GM19035 (cell line): ENCODE measurements around the gene HOXA4.

Experiments used
- ATAC-seq: cut with Tn5 transposase; IDR thresholded peaks from one replicate; pipeline ENCODE4 v1.9.1; 2021; ENCODE audit not compliant: unreplicated experiment

HOXA4 gene

DNA sequence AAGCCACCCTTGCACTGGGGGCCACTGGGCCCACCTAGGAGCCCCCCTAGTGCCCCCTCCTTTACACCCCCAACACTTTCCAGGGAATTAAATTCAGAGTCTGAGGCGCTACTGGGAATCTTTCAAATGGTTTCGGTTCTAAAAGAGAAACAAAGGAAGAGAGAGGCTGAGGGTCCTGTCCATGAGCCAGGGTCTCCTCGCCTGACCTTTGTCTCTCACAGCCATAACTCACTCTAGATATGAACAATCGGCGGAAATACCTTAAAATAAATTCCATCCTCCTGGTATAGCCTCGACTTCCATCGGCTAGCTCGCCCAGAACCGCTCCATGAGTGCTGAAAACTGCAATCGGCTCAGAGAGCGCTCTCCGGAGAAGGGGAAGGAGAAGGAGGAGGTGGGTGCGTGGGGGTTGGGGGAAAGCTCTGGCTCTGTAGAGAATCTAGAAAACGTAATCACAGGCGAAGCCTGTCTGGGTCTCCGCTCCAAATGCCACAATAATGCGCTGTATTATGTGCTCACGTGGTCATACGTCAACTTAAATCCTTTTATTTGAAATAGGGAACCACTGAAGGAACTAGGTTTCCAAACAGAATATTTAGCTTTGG, 12.6 kb downstream of the HOXA4 start:
- ATAC-seq = no peak

DNA sequence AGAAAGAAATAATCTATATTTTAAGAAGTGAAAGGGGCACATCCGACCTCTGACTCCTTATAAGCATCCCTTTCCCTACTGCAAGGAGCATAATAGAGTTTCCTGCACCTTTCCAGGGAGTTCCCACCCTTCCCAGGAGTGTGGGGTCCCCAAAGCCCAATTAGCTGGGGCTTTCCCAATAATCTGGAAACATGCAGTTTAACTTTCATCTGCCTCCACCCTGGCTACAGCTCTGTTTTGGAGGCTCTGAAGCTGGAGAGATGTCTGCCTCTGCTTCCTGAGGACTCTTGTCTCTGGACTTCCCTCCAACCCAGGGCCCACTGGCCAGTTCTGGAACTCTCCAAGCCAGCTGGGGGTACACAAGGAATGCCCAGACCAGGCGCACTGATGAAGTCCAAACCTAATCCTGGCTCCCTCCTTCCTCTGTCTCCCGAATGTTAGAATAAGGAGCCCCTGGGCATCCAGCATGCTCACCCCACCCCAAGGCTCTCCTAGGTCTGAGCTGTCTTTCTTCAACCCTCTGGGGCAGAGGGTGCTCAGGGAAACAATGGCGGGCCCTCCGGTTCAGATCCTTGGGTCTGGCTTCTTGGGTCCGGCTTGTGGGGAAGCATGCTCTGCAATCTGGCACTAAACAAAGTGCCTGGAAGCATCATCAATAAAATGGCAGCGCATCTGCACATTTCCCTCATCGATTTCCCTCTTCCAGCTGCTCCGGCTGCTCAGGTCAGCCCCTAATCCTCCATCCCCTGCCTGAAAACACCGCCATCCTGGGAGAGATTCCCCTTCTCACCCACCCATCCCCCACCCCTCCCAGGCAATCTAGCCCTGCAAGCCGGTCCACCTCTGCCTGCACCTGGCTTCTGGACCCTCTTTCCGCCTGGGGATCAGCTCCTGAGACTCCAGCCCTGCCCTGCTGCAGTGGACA, 13.3 kb downstream of the HOXA4 start:
- ATAC-seq = no peak

DNA sequence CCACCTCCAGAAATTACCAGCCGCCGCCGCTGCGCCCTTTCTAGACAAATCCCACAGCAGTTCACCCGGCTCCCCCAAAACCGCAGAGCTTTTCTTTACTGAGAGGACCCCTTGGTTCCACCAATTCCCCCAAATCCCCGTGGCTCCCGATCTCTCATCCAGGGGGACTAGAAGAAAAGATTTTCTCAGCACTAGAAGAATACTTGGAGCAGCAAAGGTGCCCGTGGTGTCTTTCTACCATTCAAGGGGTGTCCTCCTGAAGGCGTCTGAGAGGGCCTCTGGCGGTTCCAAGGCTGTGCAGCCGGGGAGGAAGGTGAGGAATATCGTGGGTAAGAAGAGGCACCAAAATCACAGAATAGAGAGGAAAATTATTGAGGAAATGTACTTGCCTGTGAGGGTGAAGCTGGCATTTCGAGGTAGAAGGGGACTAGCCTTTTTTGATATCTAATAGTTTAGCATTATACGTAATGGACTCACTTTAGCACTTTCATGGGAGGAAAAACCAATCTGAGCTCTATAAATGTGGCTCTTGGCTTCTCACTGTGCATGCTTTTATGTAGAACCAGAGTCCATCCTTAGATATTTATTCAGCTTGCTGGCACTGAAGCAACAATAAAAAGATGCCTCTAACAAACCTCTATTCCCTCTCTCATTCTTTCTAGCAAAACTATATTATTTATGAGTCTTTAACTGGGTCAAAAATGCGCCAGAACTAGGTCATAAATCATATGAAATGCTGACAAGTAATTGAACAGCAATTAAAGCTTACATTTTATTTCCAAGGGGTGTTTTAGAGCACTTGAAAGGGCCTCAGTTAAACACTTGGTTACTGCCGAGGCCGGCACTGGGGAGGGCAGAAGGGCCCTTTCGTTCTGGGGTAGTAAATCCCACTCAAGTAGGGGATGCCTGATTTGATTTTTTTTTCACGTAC, 14.3 kb downstream of the HOXA4 start:
- no peak for ATAC-seq

DNA sequence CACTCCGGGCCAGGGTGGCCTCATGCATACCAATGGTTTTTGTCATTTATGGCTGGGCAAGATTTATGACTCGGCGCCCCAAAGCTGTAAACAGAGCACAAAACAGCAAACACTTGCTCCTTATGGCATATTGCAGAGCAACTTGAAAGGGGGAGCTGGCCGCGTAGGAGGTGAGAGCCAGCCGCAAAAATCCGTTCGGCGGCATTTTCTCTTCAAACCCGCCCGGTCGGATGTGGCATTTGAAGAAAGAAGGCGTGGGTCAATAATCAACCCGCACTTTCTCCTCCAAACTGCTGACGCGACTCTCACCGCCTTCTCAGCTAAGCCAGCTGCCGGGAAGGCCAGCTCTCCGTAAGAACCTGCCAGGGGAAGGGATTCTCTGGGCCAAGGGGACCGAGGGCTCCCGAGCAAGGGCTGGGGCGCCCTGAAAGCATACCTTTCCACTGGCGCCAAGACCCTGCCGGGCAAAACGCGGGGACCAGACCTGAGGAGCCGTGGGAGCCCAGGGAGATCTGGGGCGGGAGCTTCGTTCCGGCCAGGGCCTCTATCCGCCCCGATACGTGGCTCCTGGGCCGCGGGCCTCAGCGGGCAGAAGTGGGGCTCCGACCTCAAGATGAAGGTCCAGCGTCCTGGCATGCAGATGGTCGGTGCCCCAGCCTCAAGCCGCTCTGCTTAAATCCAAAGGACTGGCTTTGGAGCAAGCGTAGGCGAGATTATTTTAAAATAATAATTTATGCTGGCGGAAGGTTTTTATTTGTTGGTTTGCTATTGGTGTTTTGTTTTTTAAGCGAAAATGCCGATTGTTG, 15.1 kb downstream of the HOXA4 start:
- ATAC-seq = no peak

DNA sequence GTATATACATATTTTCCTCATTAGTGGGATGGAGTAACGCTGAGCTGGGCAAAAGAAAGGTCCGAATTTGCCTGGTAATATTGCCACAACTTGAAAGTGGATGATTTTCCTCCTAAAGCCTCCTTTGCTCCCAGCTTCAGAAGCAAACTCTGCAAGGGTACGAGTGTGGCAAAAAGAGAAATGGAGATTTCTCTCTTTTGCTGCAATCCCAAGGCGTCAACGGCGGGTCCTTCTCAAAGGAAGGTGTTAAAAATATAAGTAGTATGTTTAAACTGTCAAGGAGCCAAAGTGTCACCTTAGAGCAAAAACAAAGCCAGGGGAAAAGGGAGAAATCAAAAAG, 15.7 kb downstream of the HOXA4 start:
- no peak for ATAC-seq

DNA sequence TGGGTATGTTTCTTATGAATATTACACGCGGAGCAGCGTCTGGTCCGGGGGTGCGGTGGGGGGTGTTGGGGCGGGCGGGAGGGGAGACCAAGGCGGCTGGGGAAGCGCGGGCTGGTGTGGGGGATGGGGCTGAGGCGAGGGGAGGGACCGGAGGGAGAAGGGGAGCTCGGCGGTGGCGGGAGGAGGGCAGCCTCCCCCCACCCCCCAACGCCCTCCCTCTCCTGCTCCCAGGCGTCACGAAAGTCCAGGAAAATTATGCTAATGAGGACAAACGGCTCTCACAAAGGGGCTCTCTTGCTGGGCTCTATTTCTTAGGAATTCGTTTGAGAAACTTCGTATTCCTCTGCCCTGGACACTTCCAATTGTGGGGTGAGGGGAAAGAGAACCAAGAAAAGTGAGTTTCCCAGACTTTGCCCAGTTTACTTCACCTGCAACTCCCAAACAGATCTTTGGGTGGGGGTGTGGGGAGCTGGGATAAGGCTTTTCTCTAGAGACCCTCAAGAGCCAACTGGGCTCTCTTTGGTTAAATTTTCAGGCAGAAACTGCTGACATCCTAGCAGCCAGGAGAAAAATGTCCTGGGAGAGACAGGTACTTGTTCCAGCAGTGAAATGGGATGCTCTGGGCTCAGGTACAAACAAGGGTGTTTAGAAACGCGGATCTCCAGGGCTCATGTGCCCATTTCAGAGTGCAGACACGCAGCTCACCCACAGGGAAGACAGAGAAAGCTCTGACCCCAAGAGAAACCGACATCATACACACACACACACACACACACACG, 16.4 kb downstream of the HOXA4 start:
- ATAC-seq = no peak

DNA sequence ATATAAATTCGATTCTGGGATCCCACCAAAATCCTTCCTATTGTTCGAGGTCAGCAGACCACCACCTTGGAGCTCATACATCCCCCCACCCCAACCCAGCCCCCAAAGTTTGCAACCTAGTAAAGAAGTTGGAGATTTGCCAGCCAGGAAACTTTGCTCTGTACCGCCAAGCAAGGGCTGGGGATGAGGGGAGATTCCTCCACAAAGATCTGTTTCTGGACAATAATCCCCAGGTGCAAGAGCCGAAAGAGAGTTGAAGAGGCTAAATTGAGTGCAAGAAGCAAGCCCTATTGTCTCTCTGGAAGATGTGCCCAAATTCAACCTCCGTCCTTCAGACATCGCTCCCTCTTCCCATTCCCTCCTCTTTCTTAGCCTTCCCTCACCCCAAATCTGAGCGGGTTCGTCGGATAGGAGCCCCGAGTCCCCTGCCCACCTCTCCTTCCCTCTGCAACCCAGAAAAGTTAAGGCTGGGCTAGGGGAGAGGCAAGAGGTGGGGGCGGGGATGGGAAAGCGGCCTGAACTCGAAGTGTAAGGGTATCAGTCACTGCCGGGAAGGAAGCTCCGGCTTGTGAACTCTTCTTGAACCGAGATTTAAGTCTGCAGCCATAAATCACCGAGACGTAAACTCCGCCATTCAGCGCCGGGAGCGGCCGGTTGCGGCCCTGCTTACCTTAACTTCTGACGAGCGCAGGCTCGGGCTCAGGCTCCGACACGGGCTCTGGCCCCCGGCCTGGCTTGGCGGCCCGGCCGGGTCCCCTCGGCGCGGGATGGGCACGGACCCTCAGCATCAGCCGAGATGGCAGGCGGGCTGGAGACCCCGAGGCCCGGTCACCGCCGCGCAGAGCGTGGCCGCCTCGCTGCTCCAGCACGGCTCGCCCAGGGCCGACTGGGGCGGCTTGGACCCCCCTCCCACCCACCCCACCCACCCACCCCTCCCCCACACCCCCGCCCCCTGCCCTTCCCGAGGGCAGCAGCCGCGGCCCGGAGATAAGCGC, 17.3 kb downstream of the HOXA4 start:
- ATAC-seq = no peak

DNA sequence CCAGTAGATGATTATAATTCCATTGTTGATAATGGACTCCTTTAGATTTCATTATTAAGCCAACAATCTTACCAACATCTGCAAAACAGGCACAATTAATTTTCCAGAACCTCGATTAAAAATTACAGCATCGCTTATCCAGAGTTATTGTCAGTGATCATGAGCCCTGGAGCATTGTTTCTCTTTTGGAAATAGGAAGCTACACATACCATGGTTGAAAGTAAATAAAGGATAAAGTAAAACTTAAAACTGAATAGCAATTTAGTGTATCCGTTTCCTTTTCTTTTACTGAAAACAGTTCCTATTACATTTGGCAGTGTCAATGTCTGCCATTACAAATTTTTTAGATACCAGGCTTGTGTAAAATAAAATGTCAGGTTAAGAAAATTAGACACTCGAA, 18.2 kb downstream of the HOXA4 start:
- ATAC-seq = no peak

DNA sequence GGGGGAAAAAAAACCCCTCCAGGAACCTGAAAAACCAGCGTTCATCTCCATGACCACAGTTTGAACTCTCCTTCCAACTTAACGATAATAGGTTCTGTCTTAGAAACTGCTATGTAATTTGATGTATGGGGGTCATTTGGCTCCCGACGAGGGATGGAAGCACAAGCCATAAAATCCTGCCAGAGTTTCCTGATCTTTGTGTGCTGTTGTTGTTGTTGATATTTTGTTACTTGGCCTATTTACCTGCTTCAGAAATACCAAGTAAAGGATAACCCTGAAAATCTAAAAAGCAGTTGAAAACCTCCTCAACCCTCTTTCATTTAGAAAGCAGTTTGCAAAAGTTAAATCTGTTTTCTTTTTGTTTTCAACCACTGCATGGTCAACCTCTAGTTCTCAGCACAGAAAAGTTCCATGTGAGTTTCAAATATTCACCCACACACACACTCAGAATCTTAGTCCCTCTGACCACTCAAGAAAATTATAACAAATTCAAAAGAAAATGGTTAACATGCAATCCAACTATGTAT, 18.7 kb downstream of the HOXA4 start:
- no peak for ATAC-seq

DNA sequence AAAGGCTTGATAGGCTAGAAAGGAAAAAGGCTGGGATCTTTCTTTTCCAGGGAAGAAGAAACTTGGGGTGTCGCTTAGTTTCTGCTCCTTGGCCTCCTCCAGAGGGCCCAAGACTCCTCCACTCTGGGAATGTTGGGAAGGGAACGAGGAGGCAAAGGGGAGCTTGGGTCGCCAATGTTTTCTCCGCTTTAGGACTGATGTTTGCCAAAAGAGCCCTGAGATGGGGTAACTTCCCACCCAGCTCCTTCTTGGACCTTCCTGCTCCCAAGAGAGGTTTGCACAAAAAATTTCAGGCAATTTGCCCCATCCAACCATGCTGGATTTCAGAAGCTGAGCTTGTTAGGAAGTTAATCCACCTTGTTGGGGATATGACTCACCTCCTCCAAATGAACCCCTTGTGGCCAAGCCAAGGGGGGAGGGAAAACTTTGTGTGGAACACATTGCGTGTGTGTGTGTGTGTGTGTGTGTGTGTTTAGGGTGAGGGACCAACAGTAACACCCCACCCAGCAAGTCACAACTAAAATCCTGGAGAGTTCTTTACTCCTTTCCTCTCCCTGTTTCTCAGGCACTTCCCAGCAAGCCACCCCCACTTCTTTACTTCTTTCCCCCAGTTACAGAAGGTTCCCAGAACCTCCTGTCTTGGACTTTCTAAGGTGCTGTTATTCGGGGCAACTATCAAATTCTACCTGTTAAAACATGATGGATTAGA, 19.4 kb downstream of the HOXA4 start:
- ATAC-seq = no peak

DNA sequence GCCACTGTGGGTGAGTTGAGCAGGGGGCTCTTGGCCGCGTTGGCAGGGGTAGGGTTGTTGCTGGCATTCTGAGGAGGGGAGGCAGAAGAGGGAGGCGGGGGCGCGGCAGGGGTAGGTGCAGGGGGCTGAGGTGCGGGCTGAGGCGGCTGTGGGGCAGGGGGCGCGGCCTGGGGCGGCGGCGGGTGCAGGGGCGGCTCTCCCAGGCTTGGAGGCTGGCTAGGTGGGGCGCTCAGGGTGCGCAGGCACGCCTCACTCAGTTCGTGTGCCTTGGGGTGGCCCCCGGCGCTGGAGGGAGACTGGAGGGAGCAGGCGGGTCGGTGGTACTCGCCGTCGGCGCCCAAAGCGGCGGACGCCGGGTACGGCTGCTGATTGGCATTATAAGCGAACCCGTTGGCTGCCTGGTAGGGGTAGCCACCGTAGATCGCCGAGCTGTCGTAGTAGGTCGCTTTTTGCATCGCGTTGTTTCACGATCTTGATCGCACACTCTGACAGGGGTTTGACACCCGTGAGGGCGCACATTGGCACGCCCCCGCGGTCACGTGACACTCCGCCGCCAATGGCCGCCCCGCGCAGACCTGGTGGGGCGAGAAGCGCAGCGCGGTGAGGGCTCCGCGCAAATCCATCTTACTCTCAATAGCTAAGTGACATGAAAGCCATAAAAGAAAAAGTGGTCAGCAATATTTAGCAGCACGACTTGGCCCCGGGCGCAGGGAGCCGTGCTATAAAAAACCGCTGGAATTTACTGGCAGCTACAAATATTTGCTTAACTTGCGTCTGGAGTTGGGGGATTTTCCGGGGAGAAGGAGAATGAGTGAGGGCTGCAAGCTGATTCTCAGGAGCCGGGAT, 20.1 kb downstream of the HOXA4 start:
- ATAC-seq = no peak

DNA sequence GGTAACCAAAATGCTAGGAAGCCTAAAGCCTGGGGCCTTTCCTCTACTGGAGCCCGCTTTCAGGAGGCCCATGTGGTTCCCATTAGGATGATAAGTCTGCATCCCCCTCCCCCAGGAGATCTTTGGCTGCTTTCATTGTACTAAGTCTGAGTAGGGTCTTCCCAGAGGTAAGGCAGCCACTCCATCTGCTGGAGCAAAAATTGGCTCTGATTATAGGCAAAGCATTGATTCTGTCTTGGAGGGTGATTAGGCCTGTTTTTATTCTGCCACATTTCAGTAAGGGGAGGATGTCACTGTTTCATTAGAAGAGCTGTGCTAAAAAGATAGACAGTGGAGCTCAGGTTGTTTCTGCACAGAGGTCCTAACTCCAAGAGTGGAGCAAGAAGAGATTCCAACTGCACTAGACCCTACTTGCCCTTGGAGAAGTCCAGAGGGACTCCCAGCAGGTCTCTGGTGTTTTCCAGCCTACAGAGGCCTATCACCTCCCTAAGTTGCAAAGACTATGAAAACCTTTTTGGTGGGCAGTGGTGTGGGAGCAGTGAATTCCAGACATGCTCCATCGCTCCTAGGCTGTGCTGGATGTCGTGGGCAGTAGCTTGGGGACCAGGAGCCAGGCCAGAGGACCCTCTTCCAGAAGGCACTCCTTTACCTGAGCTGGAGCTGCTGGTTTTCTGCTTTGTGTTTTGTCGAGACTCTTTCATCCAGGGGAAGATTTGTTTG, 20.9 kb downstream of the HOXA4 start:
- no peak for ATAC-seq

DNA sequence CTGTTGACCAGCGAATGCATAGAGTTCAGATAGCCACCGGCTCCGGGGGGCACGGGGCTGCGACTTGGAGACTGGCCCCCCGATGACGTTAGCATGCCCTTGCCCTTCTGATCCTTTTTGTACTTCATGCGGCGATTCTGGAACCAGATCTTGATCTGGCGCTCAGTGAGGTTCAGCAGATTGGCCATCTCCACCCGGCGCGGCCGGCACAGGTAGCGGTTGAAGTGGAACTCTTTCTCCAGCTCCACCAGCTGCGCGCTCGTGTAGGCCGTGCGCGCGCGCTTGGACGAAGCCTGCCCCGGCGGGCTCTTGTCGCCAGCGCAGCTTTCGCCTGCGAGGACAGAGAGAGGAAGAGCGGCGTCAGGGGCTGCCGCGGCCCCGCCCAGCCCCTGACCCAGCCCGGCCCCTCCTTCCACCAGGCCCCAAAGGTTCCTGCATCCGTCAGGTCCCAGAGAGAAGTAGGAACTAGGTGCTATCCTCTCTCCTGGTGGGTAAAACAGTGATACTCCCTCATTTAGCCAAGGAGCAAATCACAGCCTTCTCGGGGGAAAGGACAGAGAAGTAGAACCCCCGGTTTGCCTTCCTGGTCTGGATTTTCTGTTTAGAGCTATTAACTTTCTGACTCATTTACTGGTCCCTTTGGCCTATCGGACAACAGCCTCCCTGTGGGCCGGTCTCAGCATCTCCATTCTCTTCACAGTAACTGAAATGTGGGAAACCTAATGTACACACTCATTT, 22.0 kb downstream of the HOXA4 start:
- no peak for ATAC-seq

DNA sequence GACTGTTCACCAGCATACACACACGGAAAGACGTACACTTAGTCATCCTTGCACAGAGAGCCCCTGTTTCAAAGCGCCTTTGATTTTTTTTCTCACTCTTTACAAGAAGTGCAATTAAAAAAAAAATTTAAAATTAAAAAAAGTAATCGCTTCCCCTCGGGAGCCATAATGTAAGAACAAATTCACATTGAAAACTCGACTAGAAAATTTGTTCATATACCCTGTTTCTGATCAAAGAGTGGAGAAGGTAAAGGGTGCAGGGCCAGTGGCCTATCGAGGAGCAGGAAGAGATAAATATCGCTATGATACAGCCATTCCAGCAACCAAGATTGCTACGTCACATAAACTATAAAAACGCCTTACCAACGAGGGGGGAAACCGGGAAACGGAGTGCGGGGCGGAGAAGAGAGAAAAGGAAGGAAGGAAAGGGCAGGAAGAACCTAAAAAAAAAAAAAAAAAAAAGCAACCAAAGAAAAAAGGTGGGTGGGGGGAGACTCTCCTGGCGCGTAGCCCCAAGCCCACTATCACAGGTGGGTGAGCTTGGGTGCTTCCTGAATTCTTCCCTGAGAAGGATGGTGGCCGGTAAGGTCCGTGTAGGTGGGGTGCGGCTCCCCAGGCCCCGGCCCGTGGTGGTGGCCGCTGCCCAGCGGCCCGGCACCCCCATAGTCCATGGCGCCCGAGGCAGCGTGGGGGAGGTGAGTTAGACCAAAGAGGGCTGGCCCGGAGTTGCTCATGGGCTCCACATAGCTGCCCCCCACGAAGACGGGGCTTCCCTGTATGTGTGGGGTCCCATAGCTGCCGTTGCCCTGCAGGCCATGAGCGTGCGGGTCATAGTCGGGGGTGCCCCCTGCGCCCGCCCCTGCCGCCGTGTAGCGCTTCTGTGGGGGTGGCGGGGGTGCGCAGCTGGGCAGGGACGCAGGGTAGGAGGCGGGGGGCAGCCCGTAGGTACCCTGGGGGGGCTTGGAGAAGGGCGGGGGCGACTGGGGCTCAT, 22.9 kb downstream of the HOXA4 start:
- ATAC-seq = no peak

DNA sequence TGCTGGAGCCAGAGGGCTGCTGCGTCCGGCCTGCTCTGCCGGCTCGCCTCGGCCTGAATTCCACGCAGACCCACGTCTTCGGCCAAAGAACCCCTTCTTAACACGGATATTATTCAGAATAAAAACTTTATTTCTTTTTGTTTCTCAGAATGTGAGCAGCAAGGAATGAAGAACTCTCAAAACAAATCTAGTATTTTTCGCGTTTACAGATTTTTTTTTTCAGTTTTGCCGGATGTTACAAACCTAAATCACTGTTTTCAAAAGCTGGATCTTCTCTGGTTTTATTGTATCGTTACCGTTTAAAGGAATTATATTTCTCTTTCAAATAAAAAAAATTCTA, 23.7 kb downstream of the HOXA4 start:
- no peak for ATAC-seq
